K562 (cell line): ENCODE data around the gene CST9L.

Source experiments
- CTCF ChIP-seq, 3 experiments: IDR thresholded peaks in 2 of 3; conservative IDR thresholded peaks in 1 of 3; 2 replicates each; pipeline ENCODE4 v1.5.1; 2011 to 2012; ENCODE audit warnings: low read length in 3 of 3, mild to moderate bottlenecking in 3 of 3, control low read depth in 2 of 3, improper control_type of control experiment in 1 of 3, inconsistent platforms in 1 of 3, low read depth in 1 of 3, mixed read lengths in 1 of 3, moderate library complexity in 1 of 3; ENCODE audit not compliant: insufficient read depth in 2 of 3
- EZH2 ChIP-seq: IDR thresholded peaks from 2 replicates; pipeline ENCODE4 v1.6.1; 2012; ENCODE audit warnings: low read depth, mild to moderate bottlenecking, inconsistent platforms, low read length, borderline replicate concordance
- NFIC ChIP-seq: fragments of 450-650 bp; IDR thresholded peaks from 2 replicates; pipeline ENCODE4 v1.6.1; 2017; ENCODE audit warnings: mild to moderate bottlenecking, inconsistent platforms
- SETDB1 ChIP-seq: IDR thresholded peaks from one replicate; pipeline ENCODE4 v1.6.1; 2012; ENCODE audit warnings: low read length, control low read depth, inconsistent platforms
- ZBTB12 ChIP-seq: fragments of 250-450 bp; sonication (Bioruptor Pico); IDR thresholded peaks from 2 replicates; pipeline ENCODE4 v1.4.0; 2020
- ZC3H8 ChIP-seq: fragments of 450-650 bp; IDR thresholded peaks from 2 replicates; pipeline ENCODE4 v1.6.1; 2017
- ZNF444 ChIP-seq: fragments of 250-450 bp; sonication (Bioruptor Pico); IDR thresholded peaks from 2 replicates; pipeline ENCODE4 v1.4.0; 2020; ENCODE audit warnings: mild to moderate bottlenecking, moderate library complexity

- TF ChIP-seq SETDB1: no peak
- TF ChIP-seq NFIC: no peak
- TF ChIP-seq CTCF (IDR thresholded peaks at IDR 0.05 in 2 of 3, conservative IDR thresholded peaks at IDR 0.05 in 1 of 3; ENCODE audit: insufficient read depth in 2 of 3, low read depth in 1 of 3, low read length in 3 of 3): peak; percentile 79 to 85 (median 81)
- TF ChIP-seq EZH2: no peak
- no peak for TF ChIP-seq ZNF444 (CRISPR knock-in tag)
- TF ChIP-seq ZC3H8: no peak
- TF ChIP-seq ZBTB12 (CRISPR knock-in tag): no peak
Observed at GRCh38 chr20:23606652-23607049, 38.4 kb upstream of the CST9L start.
